Liver (tissue), 3 donors: ENCODE measurements around the gene RCOR3.

Source experiments
- HNF4G ChIP-seq: IDR thresholded peaks from 2 replicates; pipeline ENCODE4 v1.6.1; 2016; ENCODE audit warnings: antibody characterized with exemption
- JUND ChIP-seq, 2 donors: IDR thresholded peaks; 2 replicates each; pipeline ENCODE4 v1.6.1; 2016; ENCODE audit warnings: antibody characterized with exemption in 2 of 2
- MAX ChIP-seq: IDR thresholded peaks from 2 replicates; pipeline ENCODE4 v1.6.1; 2016; ENCODE audit warnings: antibody characterized with exemption
- RAD21 ChIP-seq, 2 donors: IDR thresholded peaks; 2 replicates each; pipeline ENCODE4 v1.6.1; 2016; ENCODE audit warnings: antibody characterized with exemption in 2 of 2, mild to moderate bottlenecking in 2 of 2
- REST ChIP-seq: IDR thresholded peaks from 2 replicates; pipeline ENCODE4 v1.6.1; 2016; ENCODE audit warnings: antibody characterized with exemption, mild to moderate bottlenecking
- SP1 ChIP-seq: IDR thresholded peaks from 2 replicates; pipeline ENCODE4 v1.6.1; 2018; ENCODE audit warnings: antibody characterized with exemption, mild to moderate bottlenecking
- TAF1 ChIP-seq: conservative IDR thresholded peaks from 2 replicates; pipeline ENCODE4 v1.6.1; 2016; ENCODE audit warnings: antibody characterized with exemption, mild to moderate bottlenecking
- TF ChIP-seq, protein P1 (sequence below): fragments of 150-350 bp; IDR thresholded peaks from 2 replicates; pipeline ENCODE4 v1.5.1; 2017; ENCODE audit warnings: improper control_type of control experiment, low read depth, low read length; ENCODE audit not compliant: missing input control
- TF ChIP-seq, protein P2 (sequence below): IDR thresholded peaks from 2 replicates; pipeline ENCODE4 v1.6.1; 2016; ENCODE audit warnings: antibody characterized with exemption
- TF ChIP-seq, protein P3 (sequence below): IDR thresholded peaks from 2 replicates; pipeline ENCODE4 v1.6.1; 2016; ENCODE audit warnings: antibody characterized with exemption
- donor health status: healthy.
- donor health status: healthy.

DNA sequence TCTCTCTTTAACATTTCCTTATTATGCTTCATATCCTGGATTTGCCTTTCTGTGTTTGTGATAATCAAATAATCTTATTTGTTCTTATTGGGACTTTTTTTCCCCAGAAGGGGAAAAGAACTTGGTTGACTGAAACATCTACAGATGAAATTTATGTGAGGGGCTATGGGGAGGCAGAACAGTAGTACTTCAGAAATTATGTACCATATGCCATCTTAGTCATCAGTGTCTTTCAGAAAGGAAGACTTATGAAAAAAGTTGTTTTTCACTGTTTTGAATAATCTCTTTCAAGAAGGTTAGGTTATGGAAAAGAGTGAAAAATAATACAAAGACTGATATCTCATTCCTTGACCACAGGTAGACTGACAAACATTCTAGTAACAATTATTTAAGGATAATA is 37.2 kb downstream of the RCOR3 start:
- no peak for TF ChIP-seq REST
- TF ChIP-seq, protein P1, sequence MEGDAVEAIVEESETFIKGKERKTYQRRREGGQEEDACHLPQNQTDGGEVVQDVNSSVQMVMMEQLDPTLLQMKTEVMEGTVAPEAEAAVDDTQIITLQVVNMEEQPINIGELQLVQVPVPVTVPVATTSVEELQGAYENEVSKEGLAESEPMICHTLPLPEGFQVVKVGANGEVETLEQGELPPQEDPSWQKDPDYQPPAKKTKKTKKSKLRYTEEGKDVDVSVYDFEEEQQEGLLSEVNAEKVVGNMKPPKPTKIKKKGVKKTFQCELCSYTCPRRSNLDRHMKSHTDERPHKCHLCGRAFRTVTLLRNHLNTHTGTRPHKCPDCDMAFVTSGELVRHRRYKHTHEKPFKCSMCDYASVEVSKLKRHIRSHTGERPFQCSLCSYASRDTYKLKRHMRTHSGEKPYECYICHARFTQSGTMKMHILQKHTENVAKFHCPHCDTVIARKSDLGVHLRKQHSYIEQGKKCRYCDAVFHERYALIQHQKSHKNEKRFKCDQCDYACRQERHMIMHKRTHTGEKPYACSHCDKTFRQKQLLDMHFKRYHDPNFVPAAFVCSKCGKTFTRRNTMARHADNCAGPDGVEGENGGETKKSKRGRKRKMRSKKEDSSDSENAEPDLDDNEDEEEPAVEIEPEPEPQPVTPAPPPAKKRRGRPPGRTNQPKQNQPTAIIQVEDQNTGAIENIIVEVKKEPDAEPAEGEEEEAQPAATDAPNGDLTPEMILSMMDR = no peak
- TF ChIP-seq, protein P2, sequence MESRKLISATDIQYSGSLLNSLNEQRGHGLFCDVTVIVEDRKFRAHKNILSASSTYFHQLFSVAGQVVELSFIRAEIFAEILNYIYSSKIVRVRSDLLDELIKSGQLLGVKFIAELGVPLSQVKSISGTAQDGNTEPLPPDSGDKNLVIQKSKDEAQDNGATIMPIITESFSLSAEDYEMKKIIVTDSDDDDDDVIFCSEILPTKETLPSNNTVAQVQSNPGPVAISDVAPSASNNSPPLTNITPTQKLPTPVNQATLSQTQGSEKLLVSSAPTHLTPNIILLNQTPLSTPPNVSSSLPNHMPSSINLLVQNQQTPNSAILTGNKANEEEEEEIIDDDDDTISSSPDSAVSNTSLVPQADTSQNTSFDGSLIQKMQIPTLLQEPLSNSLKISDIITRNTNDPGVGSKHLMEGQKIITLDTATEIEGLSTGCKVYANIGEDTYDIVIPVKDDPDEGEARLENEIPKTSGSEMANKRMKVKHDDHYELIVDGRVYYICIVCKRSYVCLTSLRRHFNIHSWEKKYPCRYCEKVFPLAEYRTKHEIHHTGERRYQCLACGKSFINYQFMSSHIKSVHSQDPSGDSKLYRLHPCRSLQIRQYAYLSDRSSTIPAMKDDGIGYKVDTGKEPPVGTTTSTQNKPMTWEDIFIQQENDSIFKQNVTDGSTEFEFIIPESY = no peak
- no peak for TF ChIP-seq TAF1
- no peak for TF ChIP-seq JUND (IDR thresholded peaks at IDR 0.05)
- TF ChIP-seq, protein P3, sequence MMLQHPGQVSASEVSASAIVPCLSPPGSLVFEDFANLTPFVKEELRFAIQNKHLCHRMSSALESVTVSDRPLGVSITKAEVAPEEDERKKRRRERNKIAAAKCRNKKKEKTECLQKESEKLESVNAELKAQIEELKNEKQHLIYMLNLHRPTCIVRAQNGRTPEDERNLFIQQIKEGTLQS = no peak
- no peak for TF ChIP-seq MAX
- TF ChIP-seq RAD21 (IDR thresholded peaks at IDR 0.05) = no peak
- no peak for TF ChIP-seq SP1
- no peak for TF ChIP-seq HNF4G
